GM12878 (cell line): ENCODE results near the gene GPR146. TPM values are rescaled to one million over a fixed set of nuclear protein-coding genes. Genes with fewer than 3 reads are reported as not detected.

Experiments
- ATF2 ChIP-seq: IDR thresholded peaks from 2 replicates; pipeline ENCODE4 v1.6.1; 2012; ENCODE audit warnings: low read length, inconsistent platforms
- CBX3 ChIP-seq: fragments of 200-600 bp; sonication (generic); IDR thresholded peaks from 2 replicates; pipeline ENCODE4 v1.6.1; 2016; ENCODE audit warnings: low read depth, borderline replicate concordance
- CHD4 ChIP-seq: fragments of 200-600 bp; sonication (generic); IDR thresholded peaks from 2 replicates; pipeline ENCODE4 v1.6.1; 2016; ENCODE audit warnings: mild to moderate bottlenecking
- CUX1 ChIP-seq: IDR thresholded peaks from 2 replicates; pipeline ENCODE4 v1.6.1; 2012; ENCODE audit warnings: improper control_type of control experiment, low read depth, low read length; ENCODE audit not compliant: insufficient replicate concordance
- E4F1 ChIP-seq: fragments of 450-650 bp; IDR thresholded peaks from 2 replicates; pipeline ENCODE4 v1.6.1; 2018; ENCODE audit warnings: borderline replicate concordance, mild to moderate bottlenecking; ENCODE audit not compliant: partially characterized antibody
- HSF1 ChIP-seq: fragments of 150-350 bp; IDR thresholded peaks from 2 replicates; pipeline ENCODE4 v1.6.1; 2014; ENCODE audit warnings: mild to moderate bottlenecking, low read depth, low read length
- KAT2A ChIP-seq: conservative IDR thresholded peaks from 2 replicates; pipeline ENCODE4 v1.6.1; 2011; ENCODE audit warnings: low read depth, low read length; ENCODE audit not compliant: control insufficient read depth
- NFIC ChIP-seq: IDR thresholded peaks from 2 replicates; pipeline ENCODE4 v1.6.1; 2012; ENCODE audit warnings: low read depth, mild to moderate bottlenecking, inconsistent platforms, low read length, moderate library complexity
- NR2C2 ChIP-seq: IDR thresholded peaks from 2 replicates; pipeline ENCODE4 v1.6.1; 2011; ENCODE audit warnings: borderline replicate concordance, low read depth; ENCODE audit not compliant: control insufficient read depth, insufficient read length
- PBX3 ChIP-seq: IDR thresholded peaks from 2 replicates; pipeline ENCODE4 v1.6.1; 2011; ENCODE audit warnings: mild to moderate bottlenecking, low read depth, low read length, moderate library complexity; ENCODE audit not compliant: insufficient replicate concordance
- POLR2AphosphoS2 ChIP-seq: IDR thresholded peaks from 2 replicates; pipeline ENCODE4 v1.6.1; 2011; ENCODE audit warnings: low read depth, mild to moderate bottlenecking, low read length, improper control_type of control experiment, moderate library complexity
- POU2F2 ChIP-seq: IDR thresholded peaks from 3 replicates; pipeline ENCODE4 v1.6.1; 2011; ENCODE audit warnings: low read depth, mild to moderate bottlenecking, low read length, borderline replicate concordance
- SMAD1 ChIP-seq: fragments of 450-650 bp; IDR thresholded peaks from 2 replicates; pipeline ENCODE4 v1.6.1; 2018; ENCODE audit warnings: mild to moderate bottlenecking, low read depth; ENCODE audit not compliant: partially characterized antibody
- SMC3 ChIP-seq: IDR thresholded peaks from 2 replicates; pipeline ENCODE4 v1.6.1; 2011; ENCODE audit warnings: low read length, improper control_type of control experiment, borderline replicate concordance
- SREBF2 ChIP-seq: IDR thresholded peaks from 2 replicates; pipeline ENCODE4 v1.6.1; 2012; ENCODE audit warnings: mild to moderate bottlenecking, low read length
- TCF3 ChIP-seq: IDR thresholded peaks from 2 replicates; pipeline ENCODE4 v1.6.1; 2012; ENCODE audit warnings: low read depth, mild to moderate bottlenecking, low read length, borderline replicate concordance; ENCODE audit not compliant: insufficient read depth
- polyA plus RNA-seq, 11 experiments: library from polyadenylated mRNA; depleted of rRNA in 4 of 11; unstranded in 6 of 11; stranded (reverse) in 5 of 11; fragments of >200 nt; fragmentation: Nextera tagmentation in 4 of 11; fragmentation: Illumina TruSeq in 1 of 11; extraction: Ambion mirVana in 4 of 11; extraction: Trizol in 1 of 11; gene quantifications; 1 replicate in 1 of 11; 2 replicates in 10 of 11; pipeline versions ENCODE4 v1.2.1 to v1.2.3, GENCODE V29; 2011 to 2016; ENCODE audit warnings: inconsistent platforms in 2 of 11, missing spikeins in 2 of 11, low read depth in 1 of 11
- total RNA-seq, 4 experiments: library from RNA; depleted of rRNA in 3 of 4; stranded (reverse); fragments of >200 nt in 3 of 4; fragmentation: Illumina TruSeq in 1 of 4; extraction: Trizol in 1 of 4; gene quantifications; 2 replicates each; pipeline versions ENCODE4 v1.2.1 to v1.2.3, GENCODE V29; 2013 to 2021

The GPR146 gene
- total and polyA plus RNA-seq, 10 of the 15 experiments (the other 5 are each of a cell fraction or from before 2014, with no cell fraction given): 0.19 to 12.0 (median 0.54) TPM; not detected in 2

GRCh38 chr7:1044189-1045068 is at the start of gene GPR146 (continued):
- no peak for TF ChIP-seq SMAD1
- no peak for TF ChIP-seq E4F1
- no peak for TF ChIP-seq CBX3
- no peak for TF ChIP-seq SREBF2
- TF ChIP-seq KAT2A: no peak
- no peak for TF ChIP-seq NR2C2
- TF ChIP-seq CHD4: no peak
- TF ChIP-seq POU2F2: 0 out of 3 replicates have a peak, but pooled peaks have one; percentile 22
- no peak for TF ChIP-seq POLR2AphosphoS2
- no peak for TF ChIP-seq TCF3
- peak; percentile 8; the same call in 1 of the 2 replicates for TF ChIP-seq SMC3
- no peak for TF ChIP-seq CUX1
- no peak for TF ChIP-seq ATF2
- TF ChIP-seq NFIC: no peak
- no peak for TF ChIP-seq PBX3
- no peak for TF ChIP-seq HSF1
